Endothelial cell of umbilical vein (primary cell): Measurements from ENCODE around the gene MTA1. TPM values are rescaled to one million over a fixed set of nuclear protein-coding genes. Genes with fewer than 3 reads are reported as not detected.

Source experiments
- BruUV-seq: library from RNA; stranded (reverse); fragments of 400-500 nt; replicated peaks from 2 replicates; lab custom pipeline; 2021; lab: Mats Ljungman, UMichigan
- CTCF ChIA-PET: fragments of 300-600, 350-600 bp; sonication (Branson Sonifier 250); formaldehyde crosslinking; loops from one replicate; lab custom pipeline; 2021; ENCODE audit warnings: antibody characterized with exemption, inconsistent platforms; lab: Charles Lee
- POLR2A ChIA-PET: fragments of 300-600, 350-600 bp; sonication (Branson Sonifier 250); formaldehyde crosslinking; loops from one replicate; lab custom pipeline; 2021; ENCODE audit warnings: antibody characterized with exemption, inconsistent platforms; lab: Charles Lee
- DNase-seq: peaks from one replicate; pipeline ENCODE4 v3.0.0-alpha.2; 2011; ENCODE audit warnings: low read depth, low spot score
- FAIRE-seq: peaks from 2 replicates; lab custom pipeline; 2011; peaks lifted over from hg19 to GRCh38; lab: Jason Lieb, UNC
- H2AFZ ChIP-seq: 2 replicates; pipeline ENCODE4 v1.6.0; 2012; ENCODE audit warnings: low read depth, low read length, control low read depth, inconsistent platforms
- H3K27ac ChIP-seq: 2 replicates; pipeline ENCODE4 v1.5.1; 2011; ENCODE audit warnings: low read depth, mild to moderate bottlenecking, control low read depth, low read length, moderate library complexity; ENCODE audit not compliant: insufficient read depth
- H3K27me3 ChIP-seq, 2 experiments: 2 replicates each; pipeline versions ENCODE4 v1.6.0 to v1.6.1; 2011; ENCODE audit warnings: low read length in 2 of 2, mixed read lengths in 1 of 2; ENCODE audit not compliant: control insufficient read depth in 2 of 2, insufficient read depth in 2 of 2
- H3K36me3 ChIP-seq, 2 experiments: 2 replicates in 1 of 2; 3 replicates in 1 of 2; pipeline ENCODE4 v1.5.1; 2011; ENCODE audit warnings: low read length in 2 of 2, mild to moderate bottlenecking in 1 of 2, moderate library complexity in 1 of 2; ENCODE audit not compliant: control insufficient read depth in 2 of 2, insufficient read depth in 2 of 2; ENCODE audit errors: extremely low read depth in 1 of 2
- H3K4me1 ChIP-seq: 3 replicates; pipeline ENCODE4 v1.5.1; 2011; ENCODE audit warnings: mild to moderate bottlenecking, low read length; ENCODE audit not compliant: control insufficient read depth, insufficient read depth; ENCODE audit errors: extremely low read depth
- H3K4me2 ChIP-seq: 2 replicates; pipeline ENCODE4 v1.6.1; 2011; ENCODE audit warnings: low read length, control low read depth, mixed read lengths; ENCODE audit not compliant: insufficient read depth
- H3K4me3 ChIP-seq, 3 experiments: fragments of 200-600 bp in 1 of 3; sonication (generic), shearing (Covaris generic) in 1 of 3; replicated peaks in 1 of 3; 2 replicates each; pipeline ENCODE4 v1.5.1; 2011 to 2016; ENCODE audit warnings: control low read depth in 3 of 3, low read length in 3 of 3, mild to moderate bottlenecking in 2 of 3, inconsistent platforms in 1 of 3, low read depth in 1 of 3, moderate library complexity in 1 of 3; ENCODE audit not compliant: insufficient read depth in 1 of 3
- H3K79me2 ChIP-seq: 2 replicates; pipeline ENCODE4 v1.6.0; 2012; ENCODE audit warnings: low read length, inconsistent platforms; ENCODE audit not compliant: control insufficient read depth, insufficient read depth
- H3K9ac ChIP-seq: replicated peaks from 2 replicates; pipeline ENCODE3; 2011; ENCODE audit warnings: low read length, control low read depth; ENCODE audit not compliant: insufficient read depth; ENCODE audit errors: extremely low read depth
- H3K9me1 ChIP-seq: replicated peaks from 3 replicates; pipeline ENCODE4 v1.6.0; 2011; ENCODE audit warnings: mild to moderate bottlenecking, low read length; ENCODE audit not compliant: control insufficient read depth, insufficient read depth; ENCODE audit errors: extremely low read depth
- H3K9me3 ChIP-seq: replicated peaks from 2 replicates; pipeline ENCODE4 v1.5.1; 2012; ENCODE audit warnings: low read length, inconsistent platforms; ENCODE audit not compliant: control insufficient read depth, insufficient read depth
- H4K20me1 ChIP-seq: replicated peaks from 2 replicates; pipeline ENCODE3; 2011; ENCODE audit warnings: mild to moderate bottlenecking, low read length; ENCODE audit not compliant: control insufficient read depth, insufficient read depth; ENCODE audit errors: extremely low read depth
- EZH2 ChIP-seq: IDR thresholded peaks from 2 replicates; pipeline ENCODE4 v1.6.1; 2012; ENCODE audit warnings: borderline replicate concordance, low read depth, mild to moderate bottlenecking, moderate library complexity, low read length, inconsistent platforms; ENCODE audit not compliant: severe bottlenecking
- FOS ChIP-seq: IDR thresholded peaks from 2 replicates; pipeline ENCODE4 v1.6.1; 2011; ENCODE audit warnings: mild to moderate bottlenecking, low read length, moderate library complexity, borderline replicate concordance; ENCODE audit not compliant: insufficient read depth
- GATA2 ChIP-seq: IDR thresholded peaks from 2 replicates; pipeline ENCODE4 v1.7.0; 2011; ENCODE audit warnings: low read depth, mild to moderate bottlenecking, moderate library complexity, mixed read lengths, low read length; ENCODE audit not compliant: insufficient read length, insufficient read depth
- JUN ChIP-seq: IDR thresholded peaks from 2 replicates; pipeline ENCODE4 v1.6.1; 2011; ENCODE audit warnings: borderline replicate concordance, low read depth; ENCODE audit not compliant: insufficient read length, insufficient read depth
- MYC ChIP-seq: IDR thresholded peaks from one replicate; pipeline ENCODE4 v1.6.1; 2011; ENCODE audit warnings: mild to moderate bottlenecking, low read depth, low read length
- POLR2A ChIP-seq: IDR thresholded peaks from 2 replicates; pipeline ENCODE4 v1.6.1; 2012; ENCODE audit warnings: low read depth, mild to moderate bottlenecking, control low read depth, low read length
- POLR2AphosphoS5 ChIP-seq: IDR thresholded peaks from 2 replicates; pipeline ENCODE4 v1.6.1; 2012; ENCODE audit warnings: low read depth, mild to moderate bottlenecking, control low read depth, low read length, moderate library complexity; ENCODE audit not compliant: insufficient read depth
- dilution Hi-C: fragments of 300-500 bp; cut with MboI; formaldehyde crosslinking; loops from one replicate; pipeline ENCODE4 v1.15.0; 2019; ENCODE audit warnings: low sequenced_read_pairs; ENCODE audit not compliant: extremely low pct_ligation_motif_present
- intact Hi-C: fragments of 100-400 bp; cut with micrococcal nuclease; formaldehyde crosslinking; loops from one replicate; pipeline ENCODE4 v1.10.0; 2022
- polyA plus RNA-seq, 4 experiments: library from polyadenylated mRNA; depleted of rRNA in 3 of 4; stranded (reverse) in 3 of 4; unstranded in 1 of 4; fragments of >200 nt; gene quantifications; 2 replicates each; pipeline versions ENCODE4 v1.2.1 to v1.2.3, GENCODE V29; 2011 to 2012; ENCODE audit warnings: missing spikeins in 1 of 4
- total RNA-seq: library from RNA; stranded (reverse); gene quantifications from 2 replicates; pipeline ENCODE4 v1.2.3, GENCODE V29; 2021
- TF ChIP-seq, protein P1 (sequence below), 2 donors: IDR thresholded peaks; 1 replicate in 1 of 2; 2 replicates in 1 of 2; pipeline ENCODE4 v1.5.1; 2011; ENCODE audit warnings: low read length in 2 of 2, mild to moderate bottlenecking in 2 of 2, moderate library complexity in 2 of 2, control low read depth in 1 of 2, inconsistent platforms in 1 of 2, low read depth in 1 of 2; ENCODE audit not compliant: insufficient read depth in 1 of 2; ENCODE audit errors: extremely low read depth in 1 of 2
- TF ChIP-seq, protein P2 (sequence below): IDR thresholded peaks from 2 replicates; pipeline ENCODE4 v1.6.1; 2011; ENCODE audit not compliant: insufficient read depth, insufficient read length

MTA1 gene
- total and polyA plus RNA-seq, 2 donors (not counting 3 experiments of a cell fraction or from before 2014, with no cell fraction given): 85.2 to 167 TPM

DNA sequence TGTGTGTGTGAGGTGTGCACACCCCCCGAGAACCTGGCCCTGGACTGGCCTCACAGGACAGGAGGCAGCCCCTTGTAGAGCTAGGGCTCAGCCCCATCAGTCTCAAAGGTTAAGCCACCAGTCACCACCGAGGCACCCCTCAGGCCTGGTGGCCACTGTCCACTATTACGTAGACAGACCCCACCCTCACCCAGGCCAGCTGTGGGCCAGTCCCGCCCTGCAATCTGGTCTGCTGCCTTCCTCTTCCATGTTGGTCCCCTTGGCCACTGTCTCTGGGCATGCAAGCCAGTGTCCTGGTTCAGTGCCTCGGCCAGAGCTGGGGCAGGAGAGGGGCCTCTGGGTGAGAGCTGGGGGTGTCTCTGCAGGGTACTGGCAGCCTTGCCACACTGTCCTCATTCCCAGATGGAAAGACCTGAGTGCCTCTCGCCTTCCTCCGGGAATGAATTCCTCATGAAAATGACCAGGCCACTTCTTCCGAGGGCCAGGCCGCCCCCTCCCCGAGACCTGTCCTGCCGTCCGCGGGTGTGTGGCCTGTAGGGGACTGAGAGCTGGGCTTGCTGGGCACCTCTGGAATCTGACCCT is 22.2 kb upstream of the MTA1 start:
- CTCF ChIA-PET: interaction anchor here (0.9 to 2.3 kb wide), 2 partner anchors 27 to 84 kb away, joined by 5 to 9 read pairs; no protein-coding TSS in a partner anchor
- TF ChIP-seq EZH2 (no peak), JUN (no peak), POLR2A (no peak), FOS (no peak), POLR2AphosphoS5 (no peak), GATA2 (no peak), MYC (no peak)
- TF ChIP-seq, protein P1, sequence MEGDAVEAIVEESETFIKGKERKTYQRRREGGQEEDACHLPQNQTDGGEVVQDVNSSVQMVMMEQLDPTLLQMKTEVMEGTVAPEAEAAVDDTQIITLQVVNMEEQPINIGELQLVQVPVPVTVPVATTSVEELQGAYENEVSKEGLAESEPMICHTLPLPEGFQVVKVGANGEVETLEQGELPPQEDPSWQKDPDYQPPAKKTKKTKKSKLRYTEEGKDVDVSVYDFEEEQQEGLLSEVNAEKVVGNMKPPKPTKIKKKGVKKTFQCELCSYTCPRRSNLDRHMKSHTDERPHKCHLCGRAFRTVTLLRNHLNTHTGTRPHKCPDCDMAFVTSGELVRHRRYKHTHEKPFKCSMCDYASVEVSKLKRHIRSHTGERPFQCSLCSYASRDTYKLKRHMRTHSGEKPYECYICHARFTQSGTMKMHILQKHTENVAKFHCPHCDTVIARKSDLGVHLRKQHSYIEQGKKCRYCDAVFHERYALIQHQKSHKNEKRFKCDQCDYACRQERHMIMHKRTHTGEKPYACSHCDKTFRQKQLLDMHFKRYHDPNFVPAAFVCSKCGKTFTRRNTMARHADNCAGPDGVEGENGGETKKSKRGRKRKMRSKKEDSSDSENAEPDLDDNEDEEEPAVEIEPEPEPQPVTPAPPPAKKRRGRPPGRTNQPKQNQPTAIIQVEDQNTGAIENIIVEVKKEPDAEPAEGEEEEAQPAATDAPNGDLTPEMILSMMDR (IDR thresholded peaks at IDR 0.05; ENCODE audit: extremely low read depth in 1 of 2, insufficient read depth in 1 of 2, low read depth in 1 of 2, low read length in 2 of 2): no peak
- TF ChIP-seq, protein P2, sequence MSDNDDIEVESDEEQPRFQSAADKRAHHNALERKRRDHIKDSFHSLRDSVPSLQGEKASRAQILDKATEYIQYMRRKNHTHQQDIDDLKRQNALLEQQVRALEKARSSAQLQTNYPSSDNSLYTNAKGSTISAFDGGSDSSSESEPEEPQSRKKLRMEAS: no peak
- peak; percentile 18 for DNase-seq
- Histone ChIP-seq H3K4me2 (peak overlapping the region; percentile 59), H3K36me3 (no peaks in the 10 kb centered on the region), H3K27me3 (no peaks in the 10 kb centered on the region), H3K9ac (peak overlapping the region; percentile 67), H2AFZ (no peak overlapping the region), H4K20me1 (no peaks in the 10 kb centered on the region), H3K4me1 (peaks cover 21% of the 10 kb centered on the region), H3K27ac (peak overlapping the region; percentile 60), H3K4me3 (peak overlapping the region in 1 of 3 experiments; percentile 51), H3K79me2 (peaks cover 4% of the 10 kb centered on the region), H3K9me3 (no peaks in the 10 kb centered on the region), H3K9me1 (no peaks in the 10 kb centered on the region)
- intact Hi-C loops: loop anchor here (5.0 kb wide), 1 partner anchor 35 kb away; no protein-coding TSS in a partner anchor
- dilution Hi-C loops: no loop called here
- FAIRE-seq: peak; percentile 50
- BruUV-seq: no TSS peak
- POLR2A ChIA-PET: interaction anchor here (0.5 kb wide), 1 partner anchor 9 kb away, joined by 4 read pairs; no protein-coding TSS in a partner anchor
